Immature natural killer cell (primary cell): Measurements from ENCODE around the gene STEAP1. TPM values are rescaled to one million over a fixed set of nuclear protein-coding genes. Genes with fewer than 3 reads are reported as not detected.
A peak's percentile ranks its signal among the peaks of the same experiment; 100 is the strongest.
"Not testable (repeated sequence)": the region's sequence is repeated elsewhere in the genome, so short reads cannot be mapped to it uniquely, and the experiment has no call there.

ENCODE experiments used
- DNase-seq, 3 donors: peaks; one replicate each; pipeline ENCODE4 v3.0.0; 2022; ENCODE audit warnings: mixed read lengths in 1 of 3
- H3K27ac Mint-ChIP-seq, 6 donors: one replicate each; pipeline ENCODE4 v1.8.0; 2020; ENCODE audit warnings: mixed read lengths in 6 of 6, mild to moderate bottlenecking in 5 of 6, inconsistent platforms in 4 of 6, moderate library complexity in 3 of 6
- H3K27me3 Mint-ChIP-seq, 3 donors: one replicate each; pipeline ENCODE4 v1.8.0; 2020 to 2021; ENCODE audit warnings: low read depth in 3 of 3, mild to moderate bottlenecking in 3 of 3, mixed read lengths in 3 of 3, moderate library complexity in 3 of 3, inconsistent platforms in 1 of 3
- H3K36me3 Mint-ChIP-seq, 3 donors: one replicate each; pipeline ENCODE4 v1.8.0; 2020; ENCODE audit warnings: mixed read lengths in 3 of 3, inconsistent platforms in 2 of 3, mild to moderate bottlenecking in 2 of 3
- H3K4me1 Mint-ChIP-seq, 2 donors: one replicate each; pipeline ENCODE4 v1.8.0; 2020; ENCODE audit warnings: inconsistent platforms in 2 of 2, mild to moderate bottlenecking in 2 of 2, mixed read lengths in 2 of 2, moderate library complexity in 1 of 2
- H3K4me3 Mint-ChIP-seq, 5 donors: one replicate each; pipeline ENCODE4 v1.8.0; 2020; ENCODE audit warnings: mild to moderate bottlenecking in 5 of 5, mixed read lengths in 5 of 5, inconsistent platforms in 3 of 5, moderate library complexity in 3 of 5
- H3K9me3 Mint-ChIP-seq, 6 donors: one replicate each; pipeline ENCODE4 v1.8.0; 2020; ENCODE audit warnings: mild to moderate bottlenecking in 6 of 6, mixed read lengths in 6 of 6, inconsistent platforms in 4 of 6, moderate library complexity in 3 of 6
- polyA plus RNA-seq, 3 donors: library from polyadenylated mRNA; unstranded; fragments of 300-500 nt; fragmentation: Illumina TruSeq; gene quantifications; one replicate each; pipeline ENCODE4 v1.2.3, GENCODE V29; 2021

Gene STEAP1
- not detected for polyA plus RNA-seq

DNA sequence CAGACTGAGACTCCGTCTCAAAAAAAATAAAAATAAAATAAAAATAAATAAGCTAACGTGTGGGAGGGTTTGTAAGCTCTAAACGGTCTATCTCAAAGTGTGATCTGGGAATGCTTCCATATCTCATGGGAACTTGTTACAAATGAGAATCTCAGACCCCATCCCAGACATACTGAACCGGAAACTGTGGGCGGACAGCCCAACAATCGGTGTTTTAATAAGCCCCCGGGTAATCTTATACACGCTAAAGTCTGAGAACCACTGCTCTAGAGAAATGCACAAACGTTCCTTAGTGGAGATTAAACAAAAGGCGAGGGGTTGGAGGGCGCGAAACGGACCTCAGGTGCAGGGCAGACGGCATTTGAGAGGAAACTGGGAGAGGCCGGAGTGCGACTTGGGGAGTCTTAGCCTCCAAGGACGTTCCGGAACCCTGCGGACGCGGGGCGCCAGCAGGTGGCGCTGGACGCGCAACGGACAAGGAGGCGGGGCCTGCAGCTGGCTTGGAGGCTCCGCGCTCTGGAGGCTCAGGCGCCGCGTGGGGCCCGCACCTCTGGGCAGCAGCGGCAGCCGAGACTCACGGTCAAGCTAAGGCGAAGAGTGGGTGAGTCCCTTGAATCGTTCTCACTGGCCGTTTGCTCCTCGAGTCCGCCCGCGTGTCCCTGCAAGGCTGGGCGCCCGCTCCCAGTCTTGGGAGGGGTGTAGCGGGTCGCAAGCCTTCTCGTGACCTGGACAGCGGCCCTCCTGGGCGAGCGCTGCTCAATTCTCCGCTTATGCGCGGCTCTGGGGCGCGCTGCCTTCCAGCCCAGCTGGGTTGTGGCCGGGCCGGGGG lies at the start of gene STEAP1:
STEAP1 (plus strand) TSS at position 527 of the 829 bp plus-strand sequence. CDS start 5,320 bp downstream, outside the sequence.
- H3K9me3 Mint-ChIP-seq, H3K4me1 Mint-ChIP-seq, H3K27me3 Mint-ChIP-seq, H3K36me3 Mint-ChIP-seq: not testable (repeated sequence)
- Mint-ChIP-seq H3K27ac (peak within 1 kb of the TSS in 1 of 6 donors; percentile 35), H3K4me3 (peak within 1 kb of the TSS; percentile 36 to 77 (median 53))
- DNase-seq, result peak; percentile 69 to 80 (median 79)

DNA sequence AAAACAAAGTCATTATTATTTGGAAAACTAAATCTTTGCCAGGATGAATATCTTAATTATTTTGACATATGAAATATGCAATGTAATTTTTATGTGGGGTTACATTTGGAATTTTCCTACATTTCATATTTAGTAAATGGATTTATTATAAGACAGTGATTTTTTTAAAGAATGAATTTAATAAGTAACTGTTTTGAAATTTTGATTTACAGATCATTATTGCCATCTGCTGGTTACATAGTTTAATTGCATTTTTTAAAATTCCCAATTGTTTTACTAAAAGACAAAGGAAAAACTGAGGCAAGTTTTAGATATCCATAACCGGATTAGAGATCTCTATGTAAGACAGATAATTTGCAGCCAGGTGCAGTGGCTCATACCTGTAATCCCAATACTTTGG lies 39.3 kb upstream of the STEAP1 start:
- H3K9me3 Mint-ChIP-seq, H3K36me3 Mint-ChIP-seq, H3K4me3 Mint-ChIP-seq, H3K27me3 Mint-ChIP-seq, H3K27ac Mint-ChIP-seq, H3K4me1 Mint-ChIP-seq, DNase-seq: not testable (repeated sequence)

DNA sequence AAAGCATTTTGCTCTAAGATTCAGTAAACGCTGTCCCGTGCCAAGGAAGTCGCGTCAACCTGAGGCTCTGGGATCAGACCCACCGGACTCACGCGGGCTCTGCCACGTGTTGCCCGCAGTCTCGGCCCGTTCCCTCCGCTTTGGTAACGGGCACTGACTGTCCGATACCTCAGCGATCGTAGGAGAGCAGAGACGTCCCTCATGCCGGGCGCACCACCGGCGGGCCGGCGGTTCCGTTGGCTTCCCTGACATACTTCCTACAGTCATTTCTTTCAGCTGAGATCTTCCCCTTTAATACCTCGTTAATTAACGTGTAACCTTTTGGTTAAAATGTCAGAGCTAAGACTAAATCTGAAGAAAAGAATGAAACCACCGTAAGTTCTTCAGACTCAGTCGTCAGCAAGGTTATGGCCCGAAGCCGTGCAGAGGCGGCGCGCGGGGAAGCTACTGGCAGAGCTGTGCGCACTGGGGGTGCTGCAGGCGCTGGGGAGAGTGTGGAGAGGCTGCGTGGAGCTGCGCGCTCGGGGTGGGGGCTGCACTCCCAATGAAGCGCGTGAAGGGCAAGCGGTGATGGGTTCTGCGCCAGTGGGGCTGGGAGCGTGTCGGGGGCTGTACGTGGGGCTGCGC lies 35.6 kb upstream of the STEAP1 start:
- H3K4me1 Mint-ChIP-seq, H3K36me3 Mint-ChIP-seq, H3K9me3 Mint-ChIP-seq, H3K27ac Mint-ChIP-seq, DNase-seq: not testable (repeated sequence)
- Mint-ChIP-seq H3K4me3 (peak overlapping the region in 3 of 5 donors; percentile 30 to 63 (median 60)), H3K27me3 (peaks cover 7 to 13% (median 10%) of the 10 kb centered on the region in 3 donors)

DNA sequence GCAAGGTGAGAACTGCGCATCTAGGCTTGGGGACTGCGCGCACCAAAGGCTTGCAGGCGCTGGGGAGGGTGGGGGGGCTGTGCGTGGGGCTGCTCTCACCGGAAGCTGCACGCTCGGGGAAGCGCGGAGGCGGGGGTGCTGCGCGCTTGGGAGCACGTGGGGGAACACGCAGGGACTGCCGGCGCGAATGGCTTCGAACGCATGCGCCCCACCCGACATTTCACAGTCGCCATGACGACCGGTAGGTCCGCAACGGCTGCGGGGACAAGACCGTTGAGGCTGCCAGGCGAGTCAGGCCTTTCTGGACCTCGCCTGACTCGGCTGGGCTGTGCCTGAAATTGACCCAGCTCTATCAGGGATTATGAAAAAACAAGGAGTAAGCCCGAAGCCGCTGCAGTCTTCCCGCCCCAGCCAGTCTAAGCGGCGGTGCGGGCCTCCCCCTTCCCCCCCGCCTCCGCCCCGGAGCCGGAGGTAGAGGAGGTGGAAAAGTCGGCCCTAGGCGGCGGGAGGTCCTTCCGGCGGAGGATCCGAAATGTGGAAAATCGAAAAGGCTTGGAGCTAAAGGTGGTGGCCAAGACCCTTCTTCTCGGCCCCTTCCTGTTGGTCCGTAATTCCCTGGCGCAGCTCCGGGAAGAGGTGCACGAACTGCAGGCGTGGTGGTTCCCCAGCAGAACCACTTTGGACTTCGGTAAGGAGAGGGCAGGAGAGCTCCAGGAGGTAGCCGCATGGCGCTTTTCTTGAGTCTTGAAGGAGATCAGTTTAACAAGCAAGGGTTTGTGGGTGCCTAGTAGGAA lies 34.9 kb upstream of the STEAP1 start:
- DNase-seq, result peak in 1 of 3 donors; percentile 0
- H3K4me3 Mint-ChIP-seq, result peak overlapping the region in 1 of 5 donors; percentile 60
- peaks cover 0 to 2% (median 0%) of the 10 kb centered on the region in 6 donors for H3K9me3 Mint-ChIP-seq
- H3K4me1 Mint-ChIP-seq, result peaks cover 4 to 6% of the 10 kb centered on the region in 2 donors
- H3K36me3 Mint-ChIP-seq, result no peaks in the 10 kb centered on the region
- H3K27ac Mint-ChIP-seq, result no peak overlapping the region
- peaks cover 7 to 13% (median 10%) of the 10 kb centered on the region in 3 donors for H3K27me3 Mint-ChIP-seq

DNA sequence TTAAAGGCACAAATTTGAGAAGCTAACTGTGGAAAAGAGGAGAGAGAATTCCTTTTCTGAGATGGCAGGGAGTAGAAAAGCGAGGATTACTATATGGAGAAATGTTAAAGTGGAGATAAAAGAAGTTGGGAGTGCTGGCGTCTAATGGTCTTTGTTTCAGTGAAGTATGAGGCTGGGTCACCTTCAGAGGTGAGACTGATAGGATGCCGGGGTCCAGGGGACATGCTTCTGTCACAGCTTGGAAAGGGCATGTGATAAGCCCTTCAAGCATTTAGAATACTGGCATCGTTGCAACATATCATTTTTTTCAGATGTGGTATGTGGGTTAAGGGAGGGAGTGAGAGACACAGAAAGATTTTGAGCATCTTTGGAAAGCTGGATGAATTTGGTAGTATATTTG lies 34.1 kb upstream of the STEAP1 start:
- peaks cover 5 to 13% (median 10%) of the 10 kb centered on the region in 3 donors for H3K27me3 Mint-ChIP-seq
- H3K4me1 Mint-ChIP-seq, DNase-seq, H3K27ac Mint-ChIP-seq, H3K9me3 Mint-ChIP-seq, H3K36me3 Mint-ChIP-seq, H3K4me3 Mint-ChIP-seq: not testable (repeated sequence)

DNA sequence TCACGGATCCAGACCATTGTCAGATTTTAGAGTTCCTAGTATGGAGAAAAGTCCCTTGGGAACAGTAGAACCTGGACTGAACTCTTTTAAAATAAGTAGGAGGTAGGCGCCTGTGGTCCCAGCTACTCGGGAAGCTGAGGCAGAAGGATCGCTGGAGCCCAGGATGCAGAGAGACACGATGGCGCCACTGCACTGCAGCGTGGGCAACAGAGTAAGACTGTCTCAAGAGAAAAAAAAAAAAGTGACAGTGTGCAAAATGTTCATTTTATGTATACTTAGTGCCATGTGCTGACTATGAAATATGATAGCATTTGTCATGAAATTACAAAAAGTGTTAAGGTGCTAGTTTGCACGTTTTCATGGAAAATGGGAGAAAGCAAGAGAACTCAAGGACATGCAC lies 22.5 kb upstream of the STEAP1 start:
- H3K27ac Mint-ChIP-seq, H3K4me3 Mint-ChIP-seq, H3K36me3 Mint-ChIP-seq, H3K27me3 Mint-ChIP-seq, H3K4me1 Mint-ChIP-seq, H3K9me3 Mint-ChIP-seq, DNase-seq: not testable (repeated sequence)

DNA sequence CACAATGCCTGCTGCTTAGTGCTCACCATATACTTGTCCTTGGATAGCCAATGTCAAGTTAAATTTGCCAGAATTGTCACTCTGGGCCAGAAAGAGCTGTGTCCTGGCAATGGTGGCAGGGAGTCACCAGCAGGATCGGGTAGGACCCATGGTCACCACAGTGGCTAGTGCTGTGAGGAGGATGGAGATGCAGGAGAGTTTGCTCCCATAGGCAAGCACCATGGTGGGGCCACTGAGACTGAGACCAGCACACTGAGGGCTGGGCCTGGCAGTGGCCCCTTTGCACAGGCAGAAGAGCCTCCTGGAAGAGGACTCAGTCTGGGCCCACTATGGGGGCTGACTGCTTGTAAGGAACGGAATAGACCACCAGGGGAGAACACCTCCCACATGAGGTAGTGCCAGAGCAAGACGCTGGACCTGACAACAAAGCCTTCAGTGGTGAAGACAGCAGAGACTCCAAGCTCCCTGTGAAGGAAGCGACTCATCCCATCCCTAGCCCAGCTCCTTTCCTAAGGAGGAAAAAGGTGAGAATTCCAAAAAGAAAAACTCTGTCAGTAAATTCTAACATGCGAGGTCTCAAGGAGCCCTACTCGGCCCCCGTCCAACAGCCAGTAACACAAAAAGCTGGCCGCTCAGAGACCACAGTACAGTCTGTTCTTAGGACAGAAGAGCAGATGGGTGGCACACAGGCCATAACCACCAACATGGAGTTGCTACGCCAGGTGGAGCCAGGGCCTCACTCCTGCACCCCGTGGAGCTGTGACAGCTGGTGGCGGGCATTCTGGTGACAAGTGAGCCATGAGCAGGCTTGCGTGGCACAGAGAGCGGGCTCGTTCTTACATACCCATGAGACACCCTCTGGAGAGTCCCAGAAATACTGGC lies 6.9 kb upstream of the STEAP1 start:
- not testable (repeated sequence) for H3K36me3 Mint-ChIP-seq, DNase-seq, H3K4me1 Mint-ChIP-seq, H3K9me3 Mint-ChIP-seq, H3K4me3 Mint-ChIP-seq, H3K27ac Mint-ChIP-seq, H3K27me3 Mint-ChIP-seq

DNA sequence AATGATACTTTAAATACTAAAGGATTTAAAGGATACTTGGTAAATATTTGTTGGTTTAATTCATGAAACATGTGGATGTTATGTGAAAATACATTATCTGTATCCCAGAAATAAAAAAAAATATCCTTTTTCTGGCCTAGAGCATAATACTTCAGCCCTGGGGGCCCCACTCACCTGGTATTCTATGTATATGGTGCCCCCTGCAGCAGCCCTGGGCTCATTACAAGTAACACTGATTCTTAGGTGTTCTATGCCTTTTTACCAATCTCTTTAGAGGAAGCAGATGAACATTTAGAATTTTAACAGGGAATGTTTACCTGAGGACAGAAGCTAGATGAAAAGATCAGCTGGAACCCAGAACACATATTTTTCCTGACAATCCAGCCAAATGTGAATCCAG lies 4.8 kb upstream of the STEAP1 start:
- not testable (repeated sequence) for H3K27me3 Mint-ChIP-seq, H3K4me1 Mint-ChIP-seq, H3K36me3 Mint-ChIP-seq, H3K27ac Mint-ChIP-seq, H3K9me3 Mint-ChIP-seq, H3K4me3 Mint-ChIP-seq, DNase-seq

DNA sequence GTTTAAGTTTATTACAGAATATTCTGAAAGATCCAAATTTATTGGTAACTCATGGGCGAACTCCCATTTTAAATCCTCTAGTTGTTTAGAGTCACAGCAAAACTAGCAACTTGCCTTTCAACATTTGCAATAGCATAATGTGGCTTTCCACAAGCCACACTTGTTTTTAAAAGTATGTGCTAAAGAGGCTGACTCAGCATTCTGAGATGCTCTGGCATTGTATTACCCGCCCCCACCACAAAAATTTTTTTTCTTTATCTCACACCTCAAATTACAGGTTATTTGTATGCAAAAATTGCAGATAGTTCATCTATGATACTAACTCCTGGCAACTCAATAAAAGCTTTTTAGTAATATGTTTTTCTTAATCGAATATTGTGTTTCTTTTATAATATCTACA lies 2.4 kb upstream of the STEAP1 start:
- H3K36me3 Mint-ChIP-seq, H3K9me3 Mint-ChIP-seq, H3K4me1 Mint-ChIP-seq, H3K4me3 Mint-ChIP-seq, DNase-seq, H3K27ac Mint-ChIP-seq, H3K27me3 Mint-ChIP-seq: not testable (repeated sequence)

DNA sequence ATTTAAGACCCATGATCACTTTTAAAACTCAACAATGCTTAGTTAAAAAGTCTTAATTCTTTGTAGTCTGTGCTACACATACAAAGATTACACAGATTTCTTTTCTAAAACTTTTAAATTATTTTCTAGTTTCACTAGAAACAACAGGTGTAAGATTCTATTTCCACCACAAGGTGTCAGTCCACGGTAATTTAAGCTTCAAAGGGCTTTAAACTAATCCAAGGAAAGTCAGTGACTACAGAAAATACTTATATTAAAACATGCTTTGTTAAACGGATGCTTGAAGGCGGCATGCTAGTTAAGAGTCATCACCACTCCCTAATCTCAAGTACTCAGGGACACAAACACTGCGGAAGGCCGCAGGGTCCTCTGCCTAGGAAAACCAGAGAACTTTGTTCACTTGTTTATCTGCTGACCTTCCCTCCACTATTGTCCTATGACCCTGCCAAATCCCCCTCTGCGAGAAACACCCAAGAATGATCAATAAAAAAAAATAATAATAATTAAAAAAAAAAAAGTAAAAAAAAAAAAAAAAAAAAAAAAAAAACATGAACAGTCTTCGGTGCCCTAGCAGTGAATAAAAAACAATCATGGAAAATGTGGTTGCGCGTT lies 1.5 kb upstream of the STEAP1 start:
- not testable (repeated sequence) for H3K4me1 Mint-ChIP-seq, H3K9me3 Mint-ChIP-seq, H3K27ac Mint-ChIP-seq, H3K36me3 Mint-ChIP-seq, H3K27me3 Mint-ChIP-seq
- peak; percentile 6 to 33 (median 7) for DNase-seq
- peak overlapping the region in 1 of 5 donors; percentile 51 for H3K4me3 Mint-ChIP-seq

DNA sequence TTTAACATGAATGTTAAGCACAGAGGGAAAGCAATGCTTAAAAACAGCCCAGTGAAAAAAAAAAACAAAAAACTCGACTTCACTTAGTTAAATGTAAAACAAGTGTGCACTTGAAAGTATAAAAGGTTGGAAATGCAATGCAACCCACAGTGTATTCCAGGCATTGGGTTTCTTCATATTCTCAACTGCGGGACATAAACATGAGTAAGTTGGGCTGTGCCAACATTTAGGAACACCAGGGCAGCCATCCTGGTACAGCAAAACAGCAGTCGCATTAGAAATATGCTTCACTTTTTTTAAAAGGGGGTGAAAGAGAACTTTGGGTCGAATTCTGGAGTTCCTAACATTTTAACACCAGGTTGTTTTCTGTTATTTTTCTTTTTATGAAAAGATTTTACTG lies 937 bp downstream of the STEAP1 start:
- no peak overlapping the region for H3K27ac Mint-ChIP-seq
- H3K4me3 Mint-ChIP-seq, result no peak overlapping the region
- no peak for DNase-seq
- H3K4me1 Mint-ChIP-seq, result peaks cover 4 to 5% of the 10 kb centered on the region in 2 donors
- H3K36me3 Mint-ChIP-seq, result no peaks in the 10 kb centered on the region
- peaks cover 2 to 8% (median 6%) of the 10 kb centered on the region in 3 donors for H3K27me3 Mint-ChIP-seq
- no peaks in the 10 kb centered on the region for H3K9me3 Mint-ChIP-seq

DNA sequence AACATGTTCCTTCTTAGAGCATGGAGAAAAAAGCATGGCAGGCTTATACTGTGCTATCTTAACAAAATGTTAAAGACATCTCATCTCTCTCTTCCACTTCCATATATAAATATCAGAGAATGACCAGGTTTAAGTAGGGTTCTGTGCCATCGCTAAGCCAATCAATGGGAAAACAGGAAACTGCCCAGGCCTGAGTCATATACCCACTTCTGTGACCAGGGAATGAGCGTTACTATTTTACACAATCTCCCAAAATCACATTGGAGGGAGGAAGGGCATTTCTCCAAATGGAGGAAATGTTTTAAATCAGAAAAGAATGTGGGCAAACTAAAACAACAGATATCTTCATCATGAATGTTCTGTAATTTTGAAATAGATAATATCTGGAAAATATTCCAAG lies 3.1 kb downstream of the STEAP1 start:
- not testable (repeated sequence) for H3K9me3 Mint-ChIP-seq, H3K27ac Mint-ChIP-seq

DNA sequence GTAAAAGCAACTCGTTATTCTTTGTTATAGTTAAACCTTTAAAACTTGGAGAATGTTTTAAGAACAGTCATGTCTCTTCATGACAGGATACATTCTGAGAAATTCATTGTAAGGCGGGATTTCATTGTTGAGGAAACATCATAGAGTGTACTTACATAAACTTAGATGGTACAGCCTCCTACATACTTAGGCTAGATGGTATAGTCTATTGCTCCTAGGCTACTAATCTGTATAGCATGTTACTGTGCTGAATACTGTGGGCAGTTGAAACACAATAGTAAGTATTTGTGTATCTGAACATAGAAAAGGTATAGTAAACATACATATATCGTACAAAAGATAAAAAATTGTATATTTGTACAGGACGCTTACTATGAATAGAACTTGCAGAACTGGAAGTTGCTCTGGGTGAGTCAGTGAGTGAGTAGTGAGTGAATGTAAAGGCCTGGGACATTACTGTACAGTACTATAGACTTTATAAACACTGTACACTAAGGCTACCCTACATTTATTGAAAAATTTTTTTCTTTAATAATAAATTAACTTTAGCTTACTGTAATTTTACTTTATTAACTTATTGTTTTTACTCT lies 3.6 kb downstream of the STEAP1 start:
- not testable (repeated sequence) for H3K36me3 Mint-ChIP-seq, DNase-seq, H3K4me3 Mint-ChIP-seq, H3K27ac Mint-ChIP-seq, H3K9me3 Mint-ChIP-seq, H3K27me3 Mint-ChIP-seq, H3K4me1 Mint-ChIP-seq

More for the DNA sequence above, 3.1 kb downstream of the STEAP1 start:
- H3K36me3 Mint-ChIP-seq, H3K4me1 Mint-ChIP-seq, DNase-seq, H3K27me3 Mint-ChIP-seq, H3K4me3 Mint-ChIP-seq: not testable (repeated sequence)
